Stimulated activated naive B cell treated with anti-CD40 and anti-IgM and Interleukin-4, amounts not matched to agents 10 μg/mL and 1 μg/mL and 100 μg/mL, for 72 hours (primary cell): Measurements from ENCODE around the gene SEMA4A.
A peak's percentile ranks its signal among the peaks of the same experiment; 100 is the strongest.
"Not testable (repeated sequence)": the region's sequence is repeated elsewhere in the genome, so short reads cannot be mapped to it uniquely, and the experiment has no call there.

Source experiments
- ATAC-seq, 2 donors: fragments of 150-1000 bp; cut with Tn5 transposase; replicated peaks; 2 replicates each; pipeline ENCODE4 v1.10.0; 2021; ENCODE audit warnings: moderate library complexity in 1 of 2
- DNase-seq: peaks from one replicate; pipeline ENCODE4 v3.0.0; 2021
- H3K27ac Mint-ChIP-seq: one replicate; pipeline ENCODE4 v1.8.0; 2022; ENCODE audit warnings: mild to moderate bottlenecking, mixed read lengths
- H3K27me3 Mint-ChIP-seq, 2 donors: one replicate each; pipeline ENCODE4 v1.8.0; 2022; ENCODE audit warnings: mixed read lengths in 2 of 2
- H3K36me3 Mint-ChIP-seq, 2 donors: one replicate each; pipeline ENCODE4 v1.8.0; 2022; ENCODE audit warnings: mixed read lengths in 2 of 2, mild to moderate bottlenecking in 1 of 2
- H3K4me1 Mint-ChIP-seq, 2 donors: one replicate each; pipeline ENCODE4 v1.8.0; 2022; ENCODE audit warnings: mixed read lengths in 2 of 2, mild to moderate bottlenecking in 1 of 2
- H3K4me3 Mint-ChIP-seq, 2 donors: one replicate each; pipeline ENCODE4 v1.8.0; 2022; ENCODE audit warnings: mild to moderate bottlenecking in 2 of 2, mixed read lengths in 2 of 2, moderate library complexity in 1 of 2
- H3K9me3 Mint-ChIP-seq, 2 donors: one replicate each; pipeline ENCODE4 v1.8.0; 2022; ENCODE audit warnings: mixed read lengths in 2 of 2, mild to moderate bottlenecking in 1 of 2

SEMA4A gene

GRCh38 chr1:156114919-156115513 lies 38.4 kb upstream of the SEMA4A start:
- Mint-ChIP-seq H3K36me3 (peaks cover 10 to 23% of the 10 kb centered on the region in 2 donors), H3K4me1 (peaks cover 43 to 74% of the 10 kb centered on the region in 2 donors), H3K9me3 (no peaks in the 10 kb centered on the region), H3K27me3 (peaks cover 0 to 12% of the 10 kb centered on the region in 2 donors), H3K27ac (peak overlapping the region; percentile 91), H3K4me3 (peak overlapping the region; percentile 88 to 92)
- DNase-seq (no peak), ATAC-seq (peak; percentile 22 to 26)

DNA sequence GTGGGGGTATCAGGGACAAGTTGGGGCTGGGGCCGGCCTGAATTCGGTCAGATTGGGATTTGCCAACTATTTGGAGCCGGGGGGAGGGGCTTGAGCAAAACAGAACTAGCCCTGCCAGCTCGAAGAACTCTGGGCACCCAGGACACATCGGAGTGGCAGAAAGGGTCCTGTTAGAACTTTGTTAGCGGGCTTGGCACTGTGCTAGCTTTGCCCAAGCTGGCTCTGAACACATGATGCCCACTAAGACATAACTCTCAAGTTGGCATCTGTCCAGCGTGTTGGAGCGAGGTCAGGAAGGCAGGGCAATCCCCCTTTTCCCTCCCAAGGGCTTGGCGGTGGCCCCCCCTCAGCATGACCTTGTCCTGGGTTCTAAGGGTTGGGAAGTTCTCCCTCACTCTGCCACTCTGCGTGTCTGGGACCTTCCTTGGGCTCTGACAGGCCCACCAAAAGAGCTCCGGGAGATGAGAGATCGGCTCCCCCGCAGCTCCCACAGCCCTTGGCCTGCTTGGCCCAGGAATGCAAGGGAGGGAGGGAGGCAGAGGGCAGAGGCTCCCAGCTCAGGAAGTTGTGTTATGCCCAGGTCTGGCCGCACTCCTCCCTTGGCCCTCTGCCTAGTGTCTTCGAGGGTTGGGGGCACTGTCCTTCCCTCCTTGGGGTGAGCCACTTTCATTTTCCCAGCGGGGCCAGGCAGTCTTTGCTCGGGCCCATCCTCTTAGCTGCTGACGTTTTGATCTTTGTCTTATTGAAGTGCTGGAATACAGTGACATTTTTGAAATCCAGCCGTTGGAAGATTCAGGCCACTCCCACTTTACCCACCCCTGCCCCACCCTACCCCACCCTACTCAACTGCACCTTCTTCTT lies 37.6 kb upstream of the SEMA4A start:
- no peaks in the 10 kb centered on the region for H3K9me3 Mint-ChIP-seq
- H3K36me3 Mint-ChIP-seq = peaks cover 16 to 30% of the 10 kb centered on the region in 2 donors
- H3K4me1 Mint-ChIP-seq = peaks cover 48 to 78% of the 10 kb centered on the region in 2 donors
- DNase-seq (no peak), ATAC-seq (no peak)
- H3K27me3 Mint-ChIP-seq = peaks cover 0 to 12% of the 10 kb centered on the region in 2 donors
- H3K27ac Mint-ChIP-seq = peak overlapping the region; percentile 91
- peak overlapping the region; percentile 88 to 92 for H3K4me3 Mint-ChIP-seq

GRCh38 chr1:156116731-156117130 lies 36.7 kb upstream of the SEMA4A start:
- peaks cover 47 to 73% of the 10 kb centered on the region in 2 donors for H3K4me1 Mint-ChIP-seq
- H3K4me3 Mint-ChIP-seq = peak overlapping the region; percentile 88 to 92
- peak overlapping the region; percentile 25 for H3K27ac Mint-ChIP-seq
- not testable (repeated sequence) for H3K9me3 Mint-ChIP-seq, DNase-seq, ATAC-seq
- peaks cover 16 to 25% of the 10 kb centered on the region in 2 donors for H3K36me3 Mint-ChIP-seq
- peaks cover 0 to 12% of the 10 kb centered on the region in 2 donors for H3K27me3 Mint-ChIP-seq

DNA sequence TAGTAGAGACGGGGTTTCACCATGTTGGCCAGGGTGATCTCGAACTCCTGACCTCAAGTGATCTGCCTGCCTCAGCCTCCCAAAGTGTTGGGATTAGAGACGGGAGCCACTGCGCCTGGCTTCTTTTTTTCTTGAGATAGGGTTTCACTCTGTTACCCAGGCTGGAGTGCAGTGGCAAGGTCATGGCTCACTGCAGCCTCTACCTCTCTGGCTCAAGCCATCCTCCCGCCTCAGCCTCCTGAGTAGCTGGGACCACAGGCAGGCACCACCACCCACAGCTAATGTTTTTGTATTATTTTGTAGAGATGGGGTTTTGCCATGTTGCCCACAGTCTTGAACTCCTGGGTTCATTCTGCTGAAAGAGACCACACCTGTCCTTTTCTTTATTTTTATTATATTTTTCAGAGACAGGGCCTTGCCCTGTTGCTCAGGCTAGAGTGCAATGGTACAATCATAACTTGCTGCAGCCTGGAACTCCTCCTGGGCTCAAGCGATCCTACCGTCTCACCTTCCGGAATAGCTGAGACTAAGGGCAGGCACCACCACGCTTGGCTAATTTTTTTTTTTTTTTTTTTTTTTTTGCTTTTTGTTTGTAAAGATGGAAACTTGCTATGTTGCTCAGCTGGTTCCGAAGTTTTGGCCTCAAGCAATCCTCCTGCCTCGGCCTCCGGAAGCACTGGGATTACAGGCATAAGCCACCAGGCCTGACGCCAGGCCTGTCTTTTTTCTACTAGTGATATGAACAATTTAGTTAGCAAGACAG lies 35.8 kb upstream of the SEMA4A start:
- H3K27ac Mint-ChIP-seq = no peak overlapping the region
- peaks cover 0 to 15% of the 10 kb centered on the region in 2 donors for H3K27me3 Mint-ChIP-seq
- H3K9me3 Mint-ChIP-seq = no peaks in the 10 kb centered on the region
- peaks cover 16 to 28% of the 10 kb centered on the region in 2 donors for H3K36me3 Mint-ChIP-seq
- H3K4me3 Mint-ChIP-seq = peak overlapping the region in 1 of 2 donors; percentile 32
- ATAC-seq = no peak
- peaks cover 49 to 69% of the 10 kb centered on the region in 2 donors for H3K4me1 Mint-ChIP-seq
- no peak for DNase-seq

- ATAC-seq (no peak), DNase-seq (no peak)
- Mint-ChIP-seq H3K27ac (no peak overlapping the region), H3K36me3 (peaks cover 14 to 32% of the 10 kb centered on the region in 2 donors), H3K4me1 (peaks cover 52 to 69% of the 10 kb centered on the region in 2 donors), H3K4me3 (peak overlapping the region in 1 of 2 donors; percentile 54), H3K27me3 (peaks cover 0 to 16% of the 10 kb centered on the region in 2 donors), H3K9me3 (no peaks in the 10 kb centered on the region)
These were observed 35.1 kb upstream of the SEMA4A start for GRCh38 chr1:156118177-156118868.

- ATAC-seq (peak; percentile 71 to 78), DNase-seq (no peak)
- Mint-ChIP-seq H3K27me3 (peaks cover 0 to 16% of the 10 kb centered on the region in 2 donors), H3K4me1 (peaks cover 50 to 69% of the 10 kb centered on the region in 2 donors), H3K4me3 (peak overlapping the region; percentile 55 to 72), H3K27ac (peak overlapping the region; percentile 72), H3K9me3 (no peaks in the 10 kb centered on the region), H3K36me3 (peaks cover 14 to 34% of the 10 kb centered on the region in 2 donors)
These were observed 33.7 kb upstream of the SEMA4A start for GRCh38 chr1:156119503-156120209.

- Mint-ChIP-seq H3K4me3 (peak overlapping the region; percentile 55 to 72), H3K27me3 (peaks cover 0 to 11% of the 10 kb centered on the region in 2 donors), H3K9me3 (no peaks in the 10 kb centered on the region), H3K27ac (peak overlapping the region; percentile 72), H3K36me3 (peaks cover 19 to 40% of the 10 kb centered on the region in 2 donors), H3K4me1 (peaks cover 51 to 69% of the 10 kb centered on the region in 2 donors)
- DNase-seq (no peak), ATAC-seq (peak in 1 of 2 donors; percentile 5)
These were observed 33.1 kb upstream of the SEMA4A start for GRCh38 chr1:156120318-156120717.

GRCh38 chr1:156121005-156121404 lies 32.4 kb upstream of the SEMA4A start:
- H3K9me3 Mint-ChIP-seq, H3K27ac Mint-ChIP-seq: not testable (repeated sequence)
- peaks cover 48 to 70% of the 10 kb centered on the region in 2 donors for H3K4me1 Mint-ChIP-seq

DNA sequence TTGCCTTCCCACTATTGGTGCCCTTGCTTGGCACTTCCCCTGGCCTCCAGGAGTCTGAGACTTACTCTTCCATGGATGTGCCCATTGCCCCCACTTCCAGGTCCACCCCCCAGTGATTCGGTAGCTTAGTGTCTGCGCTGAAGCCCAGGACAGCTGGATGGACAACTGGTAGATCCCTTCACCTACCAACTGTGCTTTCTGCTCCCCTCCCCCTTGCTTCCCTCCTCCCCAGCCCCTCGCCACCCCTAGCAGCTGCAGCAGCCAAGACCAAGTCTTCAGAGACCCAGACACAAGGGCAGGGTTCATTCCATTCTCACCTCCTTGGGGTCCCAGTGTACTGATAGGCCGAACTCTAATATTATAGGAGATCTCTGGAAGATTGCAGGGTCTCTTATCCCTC lies 31.9 kb upstream of the SEMA4A start:
- peaks cover 0 to 6% of the 10 kb centered on the region in 2 donors for H3K27me3 Mint-ChIP-seq
- H3K36me3 Mint-ChIP-seq = peaks cover 19 to 36% of the 10 kb centered on the region in 2 donors
- no peak for ATAC-seq
- DNase-seq = no peak
- no peak overlapping the region for H3K4me3 Mint-ChIP-seq
- H3K4me1 Mint-ChIP-seq = peaks cover 48 to 70% of the 10 kb centered on the region in 2 donors
- no peak overlapping the region for H3K27ac Mint-ChIP-seq
- H3K9me3 Mint-ChIP-seq = no peaks in the 10 kb centered on the region

More at GRCh38 chr1:156121005-156121404, 32.4 kb upstream of the SEMA4A start:
- not testable (repeated sequence) for ATAC-seq, DNase-seq, H3K4me3 Mint-ChIP-seq
- Mint-ChIP-seq H3K36me3 (peaks cover 19 to 40% of the 10 kb centered on the region in 2 donors), H3K27me3 (peaks cover 0 to 10% of the 10 kb centered on the region in 2 donors)

DNA sequence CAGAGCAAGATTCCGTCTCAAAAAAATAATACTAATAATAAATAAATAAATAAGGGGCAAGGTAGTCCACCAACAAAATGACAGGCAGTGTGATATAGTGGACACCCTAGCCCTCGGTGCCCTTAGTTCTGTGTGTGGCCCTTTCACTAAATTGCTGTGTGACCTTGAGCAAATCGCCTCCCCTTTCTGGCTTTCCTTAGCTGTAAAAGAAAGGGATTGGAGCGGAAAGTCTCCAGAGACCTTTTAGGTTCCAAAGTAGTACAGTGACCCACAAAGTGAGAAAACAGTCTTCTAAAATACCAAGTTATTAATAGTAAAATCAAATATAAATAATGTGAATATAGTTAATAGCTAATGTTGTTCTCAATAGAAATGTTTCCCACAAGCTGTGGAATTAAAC lies 31.3 kb upstream of the SEMA4A start:
- ATAC-seq (no peak), DNase-seq (no peak)
- H3K4me1 Mint-ChIP-seq = peaks cover 50 to 74% of the 10 kb centered on the region in 2 donors
- no peaks in the 10 kb centered on the region for H3K9me3 Mint-ChIP-seq
- H3K27ac Mint-ChIP-seq = no peak overlapping the region
- peaks cover 19 to 34% of the 10 kb centered on the region in 2 donors for H3K36me3 Mint-ChIP-seq
- H3K27me3 Mint-ChIP-seq = peaks cover 0 to 5% of the 10 kb centered on the region in 2 donors
- H3K4me3 Mint-ChIP-seq = peak overlapping the region in 1 of 2 donors; percentile 23

DNA sequence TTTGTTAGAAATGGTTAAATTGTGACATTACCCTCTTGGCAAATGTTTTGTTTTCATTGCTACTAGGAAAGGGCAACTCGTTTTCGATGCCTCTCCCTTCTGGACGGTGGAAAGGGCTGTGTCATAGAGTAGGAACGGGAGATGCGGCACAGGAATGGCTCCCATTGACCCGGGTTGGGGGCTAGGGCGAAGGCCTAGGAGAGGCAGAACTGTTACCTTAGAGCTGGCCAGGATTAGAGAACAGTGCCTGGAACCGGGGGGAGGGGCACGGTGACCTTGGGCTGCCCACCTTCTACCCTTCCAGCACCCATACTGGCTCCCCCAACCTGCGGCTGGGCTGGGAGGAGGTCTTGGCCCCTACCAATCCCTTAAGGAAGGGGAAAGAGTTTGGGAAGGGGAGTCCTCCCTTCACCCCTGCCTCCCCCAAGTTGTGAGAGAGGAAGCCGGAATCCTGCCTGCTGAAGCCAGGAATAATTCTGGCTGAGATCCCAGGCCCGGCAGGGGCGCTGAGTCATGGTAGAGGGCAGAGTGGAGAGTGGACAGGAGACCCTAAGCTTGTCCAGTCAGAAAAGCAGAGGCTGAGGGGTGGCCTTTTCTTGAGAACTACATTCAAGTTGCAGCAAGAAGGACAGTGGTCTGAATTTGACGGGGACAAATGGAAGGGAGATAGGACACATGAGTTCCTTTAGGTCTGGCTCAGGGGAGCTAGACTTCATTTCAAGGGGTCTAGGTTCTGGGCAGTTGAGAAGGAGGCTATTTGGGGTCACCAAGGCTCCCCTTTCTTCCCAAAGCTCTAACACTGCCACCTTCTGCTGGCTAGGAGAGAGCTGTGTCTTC lies 30.6 kb upstream of the SEMA4A start:
- peak overlapping the region in 1 of 2 donors; percentile 23 for H3K4me3 Mint-ChIP-seq
- no peak for DNase-seq
- peaks cover 54 to 80% of the 10 kb centered on the region in 2 donors for H3K4me1 Mint-ChIP-seq

More for the DNA sequence above, 30.6 kb upstream of the SEMA4A start:
- Mint-ChIP-seq H3K27ac (peak overlapping the region; percentile 17), H3K9me3 (no peaks in the 10 kb centered on the region), H3K27me3 (peaks cover 0 to 5% of the 10 kb centered on the region in 2 donors), H3K36me3 (peaks cover 21 to 34% of the 10 kb centered on the region in 2 donors)
- ATAC-seq = no peak
